Activated effector memory CD4-positive, alpha-beta T cell treated with Interleukin-2 at 50 U/mL for 16 hours (primary cell): ENCODE data around the gene TTBK2.
"Not testable (repeated sequence)": the region's sequence is repeated elsewhere in the genome, so short reads cannot be mapped to it uniquely, and the experiment has no call there.

Experiments used
- DNase-seq: peaks from one replicate; pipeline ENCODE4 v3.0.0-alpha.2; 2020

Gene TTBK2

GRCh38 chr15:42820811-42821210, 99.8 kb downstream of the TTBK2 start:
- DNase-seq = no peak

- no peak for DNase-seq
Measured at GRCh38 chr15:42819786-42820185, 100.8 kb downstream of the TTBK2 start.

GRCh38 chr15:42811433-42811832, 109.1 kb downstream of the TTBK2 start:
- DNase-seq = no peak

- no peak for DNase-seq
Measured at GRCh38 chr15:42808913-42809312, 111.7 kb downstream of the TTBK2 start.

GRCh38 chr15:42805266-42805665, 115.3 kb downstream of the TTBK2 start:
- no peak for DNase-seq

GRCh38 chr15:42804739-42805138, 115.8 kb downstream of the TTBK2 start:
- DNase-seq = no peak

GRCh38 chr15:42803436-42803835, 117.1 kb downstream of the TTBK2 start:
- no peak for DNase-seq

- no peak for DNase-seq
Measured at GRCh38 chr15:42802168-42802567, 118.4 kb downstream of the TTBK2 start.

GRCh38 chr15:42800731-42801474, 119.7 kb downstream of the TTBK2 start:
- no peak for DNase-seq

- DNase-seq = no peak
Measured at GRCh38 chr15:42798802-42799201, 121.8 kb downstream of the TTBK2 start.

GRCh38 chr15:42796955-42797782, 123.4 kb downstream of the TTBK2 start:
- DNase-seq = no peak

- no peak for DNase-seq
Measured at GRCh38 chr15:42788725-42789124, 131.9 kb downstream of the TTBK2 start.

GRCh38 chr15:42786978-42787377, 133.6 kb downstream of the TTBK2 start:
- no peak for DNase-seq

- DNase-seq = no peak
Measured at GRCh38 chr15:42785569-42785968, 135.0 kb downstream of the TTBK2 start.

- DNase-seq = no peak
Measured at GRCh38 chr15:42784705-42785104, 135.9 kb downstream of the TTBK2 start.

- no peak for DNase-seq
Measured at GRCh38 chr15:42782716-42783115, 137.9 kb downstream of the TTBK2 start.

GRCh38 chr15:42775416-42775815, 145.2 kb downstream of the TTBK2 start:
- DNase-seq = no peak

GRCh38 chr15:42772901-42773300, 147.7 kb downstream of the TTBK2 start:
- DNase-seq = no peak

GRCh38 chr15:42772144-42772543, 148.4 kb downstream of the TTBK2 start:
- no peak for DNase-seq

GRCh38 chr15:42766109-42766508, 154.5 kb downstream of the TTBK2 start:
- DNase-seq = not testable (repeated sequence)

- DNase-seq = not testable (repeated sequence)
Measured at GRCh38 chr15:42764154-42764731, 156.3 kb downstream of the TTBK2 start.

GRCh38 chr15:42761813-42762212, 158.8 kb downstream of the TTBK2 start:
- DNase-seq = not testable (repeated sequence)

GRCh38 chr15:42760759-42761158, 159.8 kb downstream of the TTBK2 start:
- DNase-seq = no peak

GRCh38 chr15:42759093-42759492, 161.5 kb downstream of the TTBK2 start:
- DNase-seq = no peak
